Activated T-cell treated with anti-CD3 and anti-CD28 coated beads, Interleukin-2, amount 50 U/mL, for 72 hours (primary cell): ENCODE data around the gene KCNIP3. TPM values are rescaled to one million over a fixed set of nuclear protein-coding genes. Genes with fewer than 3 reads are reported as not detected.

Experiments used
- ATAC-seq, 2 donors: fragments of 150-1000 bp; cut with Tn5 transposase; replicated peaks in 1 of 2; 2 replicates each; pipeline ENCODE4 v1.10.0; 2021; ENCODE audit warnings: moderate library complexity in 2 of 2, mild to moderate bottlenecking in 1 of 2
- DNase-seq, 2 donors: peaks; one replicate each; pipeline ENCODE4 v3.0.0; 2021 to 2022; ENCODE audit warnings: mixed read lengths in 1 of 2
- H3K27ac Mint-ChIP-seq: one replicate; pipeline ENCODE4 v1.8.0; 2022; ENCODE audit warnings: mild to moderate bottlenecking, moderate library complexity, mixed read lengths
- H3K27me3 Mint-ChIP-seq: one replicate; pipeline ENCODE4 v1.8.0; 2022; ENCODE audit warnings: low read depth, mixed read lengths
- H3K36me3 Mint-ChIP-seq, 2 donors: one replicate each; pipeline ENCODE4 v1.8.0; 2022; ENCODE audit warnings: mixed read lengths in 2 of 2, mild to moderate bottlenecking in 1 of 2; ENCODE audit not compliant: insufficient read depth in 2 of 2
- H3K4me1 Mint-ChIP-seq: one replicate; pipeline ENCODE4 v1.8.0; 2022; ENCODE audit warnings: low read depth, mixed read lengths
- H3K4me3 Mint-ChIP-seq, 2 donors: one replicate each; pipeline ENCODE4 v1.8.0; 2022; ENCODE audit warnings: mild to moderate bottlenecking in 2 of 2, mixed read lengths in 2 of 2, moderate library complexity in 2 of 2
- H3K9me3 Mint-ChIP-seq, 2 donors: one replicate each; pipeline ENCODE4 v1.8.0; 2022; ENCODE audit warnings: mixed read lengths in 2 of 2
- total RNA-seq, 2 donors: library from RNA; stranded (reverse); gene quantifications; one replicate each; pipeline ENCODE4 v1.2.3, GENCODE V29; 2022

Gene KCNIP3
- not detected for total RNA-seq

GRCh38 chr2:95296880-95297487 is at the start of gene KCNIP3:
Gene KCNIP3, plus strand, starts transcription at chr2:95297347. Its CDS starts 92 bp downstream, at chr2:95297439.
- Mint-ChIP-seq H3K9me3 (no peaks in the 10 kb centered on the region), H3K27ac (no peak within 1 kb of the TSS), H3K36me3 (no peaks in the 10 kb centered on the region), H3K4me1 (no peaks in the 10 kb centered on the region), H3K4me3 (no peak within 1 kb of the TSS), H3K27me3 (peaks cover 6% of the 10 kb centered on the region)
- ATAC-seq (no peak), DNase-seq (no peak)

- Mint-ChIP-seq H3K27me3 (peaks cover 5% of the 10 kb centered on the region), H3K36me3 (peaks cover 7% of the 10 kb centered on the region in 2 donors), H3K27ac (no peak overlapping the region), H3K9me3 (peaks cover 15 to 20% of the 10 kb centered on the region in 2 donors), H3K4me1 (no peaks in the 10 kb centered on the region), H3K4me3 (no peak overlapping the region)
- no peak for ATAC-seq
- no peak for DNase-seq
Measured at GRCh38 chr2:95258271-95258670, 38.9 kb upstream of the KCNIP3 start.

- ATAC-seq (no peak), DNase-seq (no peak)
- H3K36me3 Mint-ChIP-seq, result peaks cover 5 to 6% of the 10 kb centered on the region in 2 donors
- H3K27ac Mint-ChIP-seq, result no peak overlapping the region
- no peaks in the 10 kb centered on the region for H3K4me1 Mint-ChIP-seq
- peaks cover 5% of the 10 kb centered on the region for H3K27me3 Mint-ChIP-seq
- peaks cover 11 to 14% of the 10 kb centered on the region in 2 donors for H3K9me3 Mint-ChIP-seq
- H3K4me3 Mint-ChIP-seq, result no peak overlapping the region
Measured at GRCh38 chr2:95260028-95261023, 36.8 kb upstream of the KCNIP3 start.

GRCh38 chr2:95261602-95262001 is 35.5 kb upstream of the KCNIP3 start:
- Mint-ChIP-seq H3K36me3 (peaks cover 3 to 5% of the 10 kb centered on the region in 2 donors), H3K4me3 (no peak overlapping the region), H3K4me1 (no peaks in the 10 kb centered on the region), H3K27ac (no peak overlapping the region), H3K27me3 (peaks cover 5% of the 10 kb centered on the region), H3K9me3 (peaks cover 9 to 10% of the 10 kb centered on the region in 2 donors)
- ATAC-seq (no peak), DNase-seq (no peak)

GRCh38 chr2:95262896-95263542 is 34.1 kb upstream of the KCNIP3 start:
- H3K4me1 Mint-ChIP-seq, result no peaks in the 10 kb centered on the region
- H3K36me3 Mint-ChIP-seq, result peaks cover 0 to 3% of the 10 kb centered on the region in 2 donors
- peaks cover 5% of the 10 kb centered on the region for H3K27me3 Mint-ChIP-seq
- no peak overlapping the region for H3K4me3 Mint-ChIP-seq
- DNase-seq (no peak), ATAC-seq (no peak)
- H3K9me3 Mint-ChIP-seq, result peaks cover 6% of the 10 kb centered on the region in 2 donors
- H3K27ac Mint-ChIP-seq, result no peak overlapping the region

GRCh38 chr2:95264624-95265023 is 32.5 kb upstream of the KCNIP3 start:
- Mint-ChIP-seq H3K27me3 (peaks cover 5% of the 10 kb centered on the region), H3K36me3 (no peaks in the 10 kb centered on the region), H3K9me3 (peaks cover 0 to 3% of the 10 kb centered on the region in 2 donors), H3K4me1 (no peaks in the 10 kb centered on the region), H3K4me3 (no peak overlapping the region), H3K27ac (no peak overlapping the region)
- ATAC-seq, result no peak
- no peak for DNase-seq

GRCh38 chr2:95265182-95265581 is 32.0 kb upstream of the KCNIP3 start:
- no peaks in the 10 kb centered on the region for H3K4me1 Mint-ChIP-seq
- peaks cover 3% of the 10 kb centered on the region for H3K27me3 Mint-ChIP-seq
- H3K9me3 Mint-ChIP-seq, result peaks cover 0 to 2% of the 10 kb centered on the region in 2 donors
- DNase-seq, result no peak
- H3K4me3 Mint-ChIP-seq, result no peak overlapping the region
- H3K27ac Mint-ChIP-seq, result no peak overlapping the region
- H3K36me3 Mint-ChIP-seq, result no peaks in the 10 kb centered on the region
- no peak for ATAC-seq

- no peaks in the 10 kb centered on the region for H3K36me3 Mint-ChIP-seq
- H3K27ac Mint-ChIP-seq, result no peak overlapping the region
- H3K9me3 Mint-ChIP-seq, result no peaks in the 10 kb centered on the region
- no peaks in the 10 kb centered on the region for H3K4me1 Mint-ChIP-seq
- DNase-seq (no peak), ATAC-seq (no peak)
- no peak overlapping the region for H3K4me3 Mint-ChIP-seq
- no peaks in the 10 kb centered on the region for H3K27me3 Mint-ChIP-seq
Measured at GRCh38 chr2:95266781-95267430, 30.2 kb upstream of the KCNIP3 start.

- no peaks in the 10 kb centered on the region for H3K4me1 Mint-ChIP-seq
- H3K9me3 Mint-ChIP-seq, result no peaks in the 10 kb centered on the region
- no peak overlapping the region for H3K4me3 Mint-ChIP-seq
- no peaks in the 10 kb centered on the region for H3K36me3 Mint-ChIP-seq
- no peak overlapping the region for H3K27ac Mint-ChIP-seq
- no peaks in the 10 kb centered on the region for H3K27me3 Mint-ChIP-seq
- DNase-seq (no peak), ATAC-seq (no peak)
Measured at GRCh38 chr2:95267458-95268210, 29.5 kb upstream of the KCNIP3 start.

GRCh38 chr2:95268211-95269035 is 28.7 kb upstream of the KCNIP3 start:
- ATAC-seq (no peak), DNase-seq (no peak)
- Mint-ChIP-seq H3K27ac (no peak overlapping the region), H3K9me3 (no peaks in the 10 kb centered on the region), H3K36me3 (no peaks in the 10 kb centered on the region), H3K4me1 (no peaks in the 10 kb centered on the region), H3K27me3 (no peaks in the 10 kb centered on the region), H3K4me3 (no peak overlapping the region)

GRCh38 chr2:95269036-95269680 is 28.0 kb upstream of the KCNIP3 start:
- no peaks in the 10 kb centered on the region for H3K4me1 Mint-ChIP-seq
- no peaks in the 10 kb centered on the region for H3K36me3 Mint-ChIP-seq
- ATAC-seq, result no peak
- no peaks in the 10 kb centered on the region for H3K27me3 Mint-ChIP-seq
- H3K9me3 Mint-ChIP-seq, result no peaks in the 10 kb centered on the region
- H3K27ac Mint-ChIP-seq, result no peak overlapping the region
- DNase-seq, result no peak
- H3K4me3 Mint-ChIP-seq, result no peak overlapping the region
